ENCODE data around the gene SEPTIN12. TPM values are rescaled to one million over a fixed set of nuclear protein-coding genes. Genes with fewer than 3 reads are reported as not detected.

The SEPTIN12 gene
- total and polyA plus RNA-seq, 2 donors (not counting 3 experiments of a cell fraction or from before 2014, with no cell fraction given), result not detected

GRCh38 chr16:4788910-4789309 is 765 bp upstream of the SEPTIN12 start:
- no TSS peak for BruUV-seq (replicated peaks)
- dilution Hi-C loops (cut with MboI; ENCODE audit: extremely low pct_ligation_motif_present, low sequenced_read_pairs), result no loop called here
- Histone ChIP-seq H3K4me2 (ENCODE audit: insufficient read depth, low read length) (no peak overlapping the region), H3K9ac (replicated peaks; ENCODE audit: extremely low read depth, insufficient read depth, low read length) (no peak overlapping the region), H3K9me3 (replicated peaks; ENCODE audit: control insufficient read depth, insufficient read depth, low read length) (no peaks in the 10 kb centered on the region), H3K9me1 (replicated peaks; ENCODE audit: control insufficient read depth, extremely low read depth, insufficient read depth, low read length) (no peaks in the 10 kb centered on the region), H3K4me1 (ENCODE audit: control insufficient read depth, extremely low read depth, insufficient read depth, low read length) (no peaks in the 10 kb centered on the region), H3K27me3 (ENCODE audit: control insufficient read depth in 2 of 2, insufficient read depth in 2 of 2, low read length in 2 of 2) (no peaks in the 10 kb centered on the region), H3K36me3 (ENCODE audit: control insufficient read depth in 2 of 2, extremely low read depth in 1 of 2, insufficient read depth in 2 of 2, low read length in 2 of 2) (no peaks in the 10 kb centered on the region), H3K79me2 (ENCODE audit: control insufficient read depth, insufficient read depth, low read length) (no peaks in the 10 kb centered on the region), H3K4me3 (replicated peaks in 1 of 3; ENCODE audit: insufficient read depth in 1 of 3, low read depth in 1 of 3, low read length in 3 of 3) (no peak overlapping the region), H4K20me1 (replicated peaks; ENCODE audit: control insufficient read depth, extremely low read depth, insufficient read depth, low read length) (no peaks in the 10 kb centered on the region), H3K27ac (ENCODE audit: insufficient read depth, low read depth, low read length) (no peak overlapping the region), H2AFZ (ENCODE audit: low read depth, low read length) (no peak overlapping the region)
- TF ChIP-seq MYC (IDR thresholded peaks at IDR 0.05; ENCODE audit: low read depth, low read length) (no peak), POLR2AphosphoS5 (IDR thresholded peaks at IDR 0.05; ENCODE audit: insufficient read depth, low read depth, low read length) (no peak), FOS (IDR thresholded peaks at IDR 0.05; ENCODE audit: borderline replicate concordance, insufficient read depth, low read length) (no peak), GATA2 (IDR thresholded peaks at IDR 0.05; ENCODE audit: insufficient read depth, insufficient read length, low read depth, low read length) (no peak), MAX (IDR thresholded peaks at IDR 0.05; ENCODE audit: insufficient read depth, insufficient read length) (no peak), EZH2 (IDR thresholded peaks at IDR 0.05; ENCODE audit: borderline replicate concordance, low read depth, low read length, severe bottlenecking) (no peak), POLR2A (IDR thresholded peaks at IDR 0.05; ENCODE audit: low read depth, low read length) (no peak)
- POLR2A ChIA-PET, result no interaction called here
- FAIRE-seq, result no peak
- intact Hi-C loops (cut with micrococcal nuclease), result no loop called here
- DNase-seq (ENCODE audit: low read depth, low spot score), result no peak
- CTCF ChIA-PET, result interaction anchor here (1.3 kb wide), 1 partner anchor 12 kb away, joined by 5 read pairs; no protein-coding TSS in a partner anchor

GRCh38 chr16:4788489-4788889 is 344 bp upstream of the SEPTIN12 start:
- ChIA-PET POLR2A (no interaction called here), CTCF (interaction anchor here (1.3 kb wide), 1 partner anchor 12 kb away, joined by 5 read pairs; no protein-coding TSS in a partner anchor)
- TF ChIP-seq JUN (IDR thresholded peaks at IDR 0.05; ENCODE audit: borderline replicate concordance, insufficient read depth, insufficient read length, low read depth) (no peak), GATA2 (IDR thresholded peaks at IDR 0.05; ENCODE audit: insufficient read depth, insufficient read length, low read depth, low read length) (no peak), FOS (IDR thresholded peaks at IDR 0.05; ENCODE audit: borderline replicate concordance, insufficient read depth, low read length) (no peak), POLR2A (IDR thresholded peaks at IDR 0.05; ENCODE audit: low read depth, low read length) (no peak), CTCF (IDR thresholded peaks at IDR 0.05; ENCODE audit: extremely low read depth in 1 of 2, insufficient read depth in 1 of 2, low read depth in 1 of 2, low read length in 2 of 2) (no peak), MAX (IDR thresholded peaks at IDR 0.05; ENCODE audit: insufficient read depth, insufficient read length) (no peak), MYC (IDR thresholded peaks at IDR 0.05; ENCODE audit: low read depth, low read length) (no peak), EZH2 (IDR thresholded peaks at IDR 0.05; ENCODE audit: borderline replicate concordance, low read depth, low read length, severe bottlenecking) (no peak), POLR2AphosphoS5 (IDR thresholded peaks at IDR 0.05; ENCODE audit: insufficient read depth, low read depth, low read length) (no peak)
- BruUV-seq (replicated peaks), result no TSS peak
- H4K20me1 ChIP-seq (replicated peaks; ENCODE audit: control insufficient read depth, extremely low read depth, insufficient read depth, low read length), result no peaks in the 10 kb centered on the region
- no peak overlapping the region for H3K27ac ChIP-seq (ENCODE audit: insufficient read depth, low read depth, low read length)
- FAIRE-seq (no peak), DNase-seq (ENCODE audit: low read depth, low spot score) (no peak)
- intact Hi-C loops (cut with micrococcal nuclease) (no loop called here), dilution Hi-C loops (cut with MboI; ENCODE audit: extremely low pct_ligation_motif_present, low sequenced_read_pairs) (no loop called here)
- no peak overlapping the region for H2AFZ ChIP-seq (ENCODE audit: low read depth, low read length)
- no peaks in the 10 kb centered on the region for H3K27me3 ChIP-seq (ENCODE audit: control insufficient read depth in 2 of 2, insufficient read depth in 2 of 2, low read length in 2 of 2)
- no peak overlapping the region for H3K4me3 ChIP-seq (replicated peaks in 1 of 3; ENCODE audit: insufficient read depth in 1 of 3, low read depth in 1 of 3, low read length in 3 of 3)
- H3K4me2 ChIP-seq (ENCODE audit: insufficient read depth, low read length), result no peak overlapping the region
- H3K4me1 ChIP-seq (ENCODE audit: control insufficient read depth, extremely low read depth, insufficient read depth, low read length), result no peaks in the 10 kb centered on the region
- H3K9me3 ChIP-seq (replicated peaks; ENCODE audit: control insufficient read depth, insufficient read depth, low read length), result no peaks in the 10 kb centered on the region
- H3K36me3 ChIP-seq (ENCODE audit: control insufficient read depth in 2 of 2, extremely low read depth in 1 of 2, insufficient read depth in 2 of 2, low read length in 2 of 2), result no peaks in the 10 kb centered on the region
- no peaks in the 10 kb centered on the region for H3K9me1 ChIP-seq (replicated peaks; ENCODE audit: control insufficient read depth, extremely low read depth, insufficient read depth, low read length)
- H3K9ac ChIP-seq (replicated peaks; ENCODE audit: extremely low read depth, insufficient read depth, low read length), result no peak overlapping the region
- H3K79me2 ChIP-seq (ENCODE audit: control insufficient read depth, insufficient read depth, low read length), result no peaks in the 10 kb centered on the region

Measured in endothelial cell of umbilical vein (primary cell).